Colon (tissue), 2 donors: ENCODE data around the gene NONO.
"Not testable (repeated sequence)": the region's sequence is repeated elsewhere in the genome, so short reads cannot be mapped to it uniquely, and the experiment has no call there.

Source experiments
- FAIRE-seq: peaks from 2 replicates; lab custom pipeline; 2012; peaks lifted over from hg19 to GRCh38; lab: Jason Lieb, UNC
- donor health status: control.
- donor health status: control.

The NONO gene

GRCh38 chrX:71291381-71291780, 7.9 kb downstream of the NONO start:
- no peak for FAIRE-seq

GRCh38 chrX:71292669-71293365, 9.4 kb downstream of the NONO start:
- FAIRE-seq = no peak

GRCh38 chrX:71296806-71297205, 13.4 kb downstream of the NONO start:
- no peak for FAIRE-seq

- no peak for FAIRE-seq
These were observed 14.7 kb downstream of the NONO start for GRCh38 chrX:71298119-71298518.

- FAIRE-seq = not testable (repeated sequence)
These were observed 16.6 kb downstream of the NONO start for GRCh38 chrX:71300064-71300463.

GRCh38 chrX:71300495-71300894, 17.1 kb downstream of the NONO start:
- not testable (repeated sequence) for FAIRE-seq

- FAIRE-seq = no peak
These were observed 17.9 kb downstream of the NONO start, which contains the start of gene ITGB1BP2 for GRCh38 chrX:71301195-71301924. Gene ITGB1BP2, plus strand, starts transcription at chrX:71301750. Its CDS starts 57 bp downstream, at chrX:71301807.

- FAIRE-seq = no peak
These were observed 19.2 kb downstream of the NONO start for GRCh38 chrX:71302461-71303213.

GRCh38 chrX:71304561-71304960, 21.1 kb downstream of the NONO start:
- FAIRE-seq = no peak

GRCh38 chrX:71315917-71316316, 32.5 kb downstream of the NONO start:
- no peak for FAIRE-seq

- not testable (repeated sequence) for FAIRE-seq
These were observed 33.5 kb downstream of the NONO start for GRCh38 chrX:71316959-71317358.

- no peak for FAIRE-seq
These were observed 36.7 kb downstream of the NONO start for GRCh38 chrX:71320126-71320525.

- FAIRE-seq = no peak
These were observed 38.3 kb downstream of the NONO start for GRCh38 chrX:71321731-71322130.

- FAIRE-seq = not testable (repeated sequence)
These were observed 41.0 kb downstream of the NONO start for GRCh38 chrX:71324452-71324851.

- no peak for FAIRE-seq
These were observed 43.0 kb downstream of the NONO start for GRCh38 chrX:71326394-71326793.

GRCh38 chrX:71349151-71349665, 65.8 kb downstream of the NONO start:
- not testable (repeated sequence) for FAIRE-seq

- FAIRE-seq = not testable (repeated sequence)
These were observed 66.4 kb downstream of the NONO start for GRCh38 chrX:71349867-71350266.
